Uterine smooth muscle cell (primary cell): ENCODE results near the gene P2RY1. TPM values are rescaled to one million over a fixed set of nuclear protein-coding genes. Genes with fewer than 3 reads are reported as not detected.

Experiments
- total RNA-seq: library from RNA; depleted of rRNA; stranded (reverse); fragments of >200 nt; gene quantifications from 2 replicates; pipeline ENCODE4 v1.2.3, GENCODE V29; 2014

P2RY1 gene
- 0.75 and 1.1 TPM in 2 replicates for total RNA-seq

GRCh38 chr3:152834776-152835600 lies at the start of gene P2RY1:
Gene P2RY1 (plus strand): TSS chr3:152835131. CDS start chr3:152835783, 652 bp downstream.

